SK-N-SH treated with all-trans-retinoic acid at 6 μM for 48 hours (cell line): ENCODE data around the gene HLA-DMA.

Experiments used
- ATAC-seq: fragments of 200-7000 bp; cut with Tn5 transposase; 3 replicates; pipeline ENCODE4 v1.9.1; 2020; ENCODE audit warnings: mild to moderate bottlenecking, moderate library complexity
- ARNTL ChIP-seq: fragments of 450-650 bp; formaldehyde crosslinking; IDR thresholded peaks from 2 replicates; pipeline ENCODE4 v1.5.0; 2020; ENCODE audit warnings: low read depth, mild to moderate bottlenecking, moderate library complexity, borderline replicate concordance
- BACH2 ChIP-seq: fragments of 250-450 bp; sonication (Bioruptor Pico); IDR thresholded peaks from 2 replicates; pipeline ENCODE4 v1.9.0; 2021; ENCODE audit warnings: mild to moderate bottlenecking, borderline replicate concordance
- CSDC2 ChIP-seq: fragments of 250-450 bp; sonication (Bioruptor Pico); IDR thresholded peaks from 2 replicates; pipeline ENCODE4 v1.5.0; 2020; ENCODE audit warnings: mild to moderate bottlenecking, moderate library complexity
- CSRNP3 ChIP-seq: fragments of 250-450 bp; sonication (Bioruptor Pico); IDR thresholded peaks from 2 replicates; pipeline ENCODE4 v1.5.1; 2021; ENCODE audit warnings: mild to moderate bottlenecking, moderate library complexity
- ESRRG ChIP-seq: fragments of 250-450 bp; sonication (Bioruptor Pico); IDR thresholded peaks from 2 replicates; pipeline ENCODE4 v1.6.1; 2021; ENCODE audit warnings: mild to moderate bottlenecking
- GLIS3 ChIP-seq: fragments of 250-450 bp; sonication (Bioruptor Pico); IDR thresholded peaks from 2 replicates; pipeline ENCODE4 v1.5.0; 2020; ENCODE audit warnings: mild to moderate bottlenecking, moderate library complexity
- ISL1 ChIP-seq: fragments of 250-450 bp; sonication (Bioruptor Pico); IDR thresholded peaks from 2 replicates; pipeline ENCODE4 v2.1.2; 2022; ENCODE audit warnings: mild to moderate bottlenecking, moderate library complexity
- PATZ1 ChIP-seq: fragments of 250-450 bp; sonication (Bioruptor Pico); IDR thresholded peaks from 2 replicates; pipeline ENCODE4 v1.8.0; 2020; ENCODE audit warnings: mild to moderate bottlenecking, moderate library complexity, borderline replicate concordance
- POU6F1 ChIP-seq: fragments of 250-450 bp; sonication (Bioruptor Pico); IDR thresholded peaks from 2 replicates; pipeline ENCODE4 v1.8.0; 2021; ENCODE audit warnings: low read depth, mild to moderate bottlenecking, moderate library complexity, borderline replicate concordance
- PPARA ChIP-seq: fragments of 250-450 bp; sonication (Bioruptor Pico); IDR thresholded peaks from 2 replicates; pipeline ENCODE4 v1.5.0; 2020; ENCODE audit warnings: mild to moderate bottlenecking, borderline replicate concordance
- RARB ChIP-seq: fragments of 250-450 bp; sonication (Bioruptor Pico); IDR thresholded peaks from 2 replicates; pipeline ENCODE4 v1.8.0; 2021; ENCODE audit warnings: mild to moderate bottlenecking, moderate library complexity
- SNAI2 ChIP-seq: fragments of 250-450 bp; sonication (Bioruptor Pico); IDR thresholded peaks from 2 replicates; pipeline ENCODE4 v1.5.0; 2020; ENCODE audit warnings: mild to moderate bottlenecking, moderate library complexity
- TCF4 ChIP-seq: fragments of 250-450 bp; sonication (Bioruptor Pico); IDR thresholded peaks from 2 replicates; pipeline ENCODE4 v1.8.0; 2021; ENCODE audit warnings: mild to moderate bottlenecking, moderate library complexity, borderline replicate concordance
- TOX ChIP-seq: fragments of 250-450 bp; sonication (Bioruptor Pico); IDR thresholded peaks from 2 replicates; pipeline ENCODE4 v1.8.0; 2021; ENCODE audit warnings: mild to moderate bottlenecking, moderate library complexity, borderline replicate concordance
- ZC3H10 ChIP-seq: fragments of 250-450 bp; sonication (Bioruptor Pico); IDR thresholded peaks from 2 replicates; pipeline ENCODE4 v1.5.1; 2021; ENCODE audit warnings: mild to moderate bottlenecking, moderate library complexity
- ZFP3 ChIP-seq: fragments of 250-450 bp; sonication (Bioruptor Pico); IDR thresholded peaks from 2 replicates; pipeline ENCODE4 v1.5.0; 2020; ENCODE audit warnings: mild to moderate bottlenecking, moderate library complexity
- ZNF565 ChIP-seq: fragments of 450-650 bp; formaldehyde crosslinking; conservative IDR thresholded peaks from 2 replicates; pipeline ENCODE4 v1.5.0; 2020; ENCODE audit warnings: low read depth, mild to moderate bottlenecking, moderate library complexity
- ZNF70 ChIP-seq: fragments of 450-650 bp; formaldehyde crosslinking; IDR thresholded peaks from 2 replicates; pipeline ENCODE4 v1.5.0; 2020; ENCODE audit warnings: mild to moderate bottlenecking, moderate library complexity
- ZNF8 ChIP-seq: fragments of 450-650 bp; formaldehyde crosslinking; IDR thresholded peaks from 2 replicates; pipeline ENCODE4 v1.5.0; 2020; ENCODE audit warnings: mild to moderate bottlenecking, moderate library complexity
- TF ChIP-seq, protein P1 (sequence below): fragments of 250-450 bp; sonication (Bioruptor Pico); IDR thresholded peaks from 2 replicates; pipeline ENCODE4 v1.5.1; 2020; ENCODE audit warnings: low read depth, mild to moderate bottlenecking, moderate library complexity
- TF ChIP-seq, protein P2 (sequence below): fragments of 250-450 bp; sonication (Bioruptor Pico); IDR thresholded peaks from 2 replicates; pipeline ENCODE4 v1.5.0; 2020; ENCODE audit warnings: mild to moderate bottlenecking, moderate library complexity

Gene HLA-DMA

DNA sequence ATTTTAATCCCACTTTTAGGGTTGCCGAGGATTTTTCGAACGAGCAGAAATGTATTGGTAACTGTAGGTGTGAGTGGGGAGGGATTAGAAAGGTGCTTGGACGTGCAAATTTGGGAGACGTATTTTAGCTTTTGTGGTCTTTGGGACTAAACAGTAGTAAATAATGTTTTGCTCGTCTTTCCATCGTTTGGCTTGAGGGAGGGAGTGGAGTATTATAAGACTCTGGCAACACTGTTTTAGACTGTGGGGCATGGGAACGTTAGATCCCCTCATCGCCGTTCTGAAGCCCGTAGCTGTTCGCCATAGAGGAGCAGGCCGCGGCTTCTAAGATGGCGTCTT lies 18.3 kb upstream of the HLA-DMA start:
- TF ChIP-seq ZNF70 (no peak), CSRNP3 (CRISPR knock-in tag) (0 out of 2 replicates have a peak, but pooled peaks have one; percentile 14)
- ATAC-seq, result no peak

DNA sequence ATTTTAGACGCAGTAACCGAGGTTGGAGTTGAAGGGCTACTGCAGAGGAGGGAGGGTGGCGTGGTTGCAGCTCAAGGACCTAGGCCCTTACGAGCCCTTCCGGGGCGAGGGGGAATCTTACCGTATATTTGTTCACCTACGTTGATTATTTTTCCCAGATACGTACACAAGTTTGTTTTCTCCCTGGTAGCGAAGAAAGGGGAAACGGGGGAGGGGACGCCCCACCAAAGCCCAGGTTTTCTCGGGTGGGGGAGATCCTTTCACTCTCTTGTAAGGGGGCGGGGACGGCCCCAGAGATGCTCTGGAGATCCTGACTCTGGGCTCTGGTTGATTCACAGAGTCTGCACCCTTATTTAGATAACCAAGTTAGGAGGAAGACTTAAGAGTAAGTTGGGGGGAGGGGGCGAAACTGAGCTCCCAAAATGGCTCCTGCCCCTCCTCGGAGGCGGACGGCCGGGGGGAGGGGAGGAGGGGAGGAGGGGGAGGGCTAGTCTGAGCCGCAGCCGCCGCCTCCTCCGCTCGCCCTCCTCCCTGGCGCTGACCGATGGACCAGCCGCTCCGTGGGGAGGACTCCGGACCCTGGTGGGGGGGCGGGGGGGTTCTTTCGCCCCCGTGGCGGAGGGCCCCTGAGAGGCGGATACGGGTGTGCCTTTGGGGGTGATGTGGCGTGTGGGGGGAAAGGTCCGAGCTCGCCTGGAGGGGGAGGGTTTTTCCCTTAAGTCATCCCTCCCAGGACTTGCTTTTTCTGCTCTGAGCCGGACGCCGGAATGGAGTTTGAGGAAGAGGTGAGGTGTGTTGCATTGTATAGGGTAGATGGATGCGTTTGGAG lies 17.7 kb upstream of the HLA-DMA start:
- TF ChIP-seq BACH2 (CRISPR knock-in tag) (no peak), SNAI2 (no peak), PPARA (CRISPR knock-in tag) (no peak), ARNTL (CRISPR knock-in tag) (no peak), ESRRG (CRISPR knock-in tag) (0 out of 2 replicates have a peak, but pooled peaks have one; percentile 14), POU6F1 (no peak), PATZ1 (CRISPR knock-in tag) (peak; percentile 70; the same call in 1 of the 2 replicates)
- peak; percentile 12 for ATAC-seq

GRCh38 chr6:32969685-32970412 lies 17.0 kb upstream of the HLA-DMA start:
- TF ChIP-seq PPARA (CRISPR knock-in tag), result no peak
- no peak for TF ChIP-seq ARNTL (CRISPR knock-in tag)
- no peak for TF ChIP-seq TCF4 (CRISPR knock-in tag)
- peak; percentile 63; the same call in 1 of the 2 replicates for TF ChIP-seq ZC3H10 (CRISPR knock-in tag)
- TF ChIP-seq, protein P1, sequence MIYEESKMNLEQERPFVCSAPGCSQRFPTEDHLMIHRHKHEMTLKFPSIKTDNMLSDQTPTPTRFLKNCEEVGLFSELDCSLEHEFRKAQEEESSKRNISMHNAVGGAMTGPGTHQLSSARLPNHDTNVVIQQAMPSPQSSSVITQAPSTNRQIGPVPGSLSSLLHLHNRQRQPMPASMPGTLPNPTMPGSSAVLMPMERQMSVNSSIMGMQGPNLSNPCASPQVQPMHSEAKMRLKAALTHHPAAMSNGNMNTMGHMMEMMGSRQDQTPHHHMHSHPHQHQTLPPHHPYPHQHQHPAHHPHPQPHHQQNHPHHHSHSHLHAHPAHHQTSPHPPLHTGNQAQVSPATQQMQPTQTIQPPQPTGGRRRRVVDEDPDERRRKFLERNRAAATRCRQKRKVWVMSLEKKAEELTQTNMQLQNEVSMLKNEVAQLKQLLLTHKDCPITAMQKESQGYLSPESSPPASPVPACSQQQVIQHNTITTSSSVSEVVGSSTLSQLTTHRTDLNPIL (CRISPR knock-in tag), result no peak
- no peak for TF ChIP-seq PATZ1 (CRISPR knock-in tag)
- no peak for TF ChIP-seq GLIS3 (CRISPR knock-in tag)
- TF ChIP-seq, protein P2, sequence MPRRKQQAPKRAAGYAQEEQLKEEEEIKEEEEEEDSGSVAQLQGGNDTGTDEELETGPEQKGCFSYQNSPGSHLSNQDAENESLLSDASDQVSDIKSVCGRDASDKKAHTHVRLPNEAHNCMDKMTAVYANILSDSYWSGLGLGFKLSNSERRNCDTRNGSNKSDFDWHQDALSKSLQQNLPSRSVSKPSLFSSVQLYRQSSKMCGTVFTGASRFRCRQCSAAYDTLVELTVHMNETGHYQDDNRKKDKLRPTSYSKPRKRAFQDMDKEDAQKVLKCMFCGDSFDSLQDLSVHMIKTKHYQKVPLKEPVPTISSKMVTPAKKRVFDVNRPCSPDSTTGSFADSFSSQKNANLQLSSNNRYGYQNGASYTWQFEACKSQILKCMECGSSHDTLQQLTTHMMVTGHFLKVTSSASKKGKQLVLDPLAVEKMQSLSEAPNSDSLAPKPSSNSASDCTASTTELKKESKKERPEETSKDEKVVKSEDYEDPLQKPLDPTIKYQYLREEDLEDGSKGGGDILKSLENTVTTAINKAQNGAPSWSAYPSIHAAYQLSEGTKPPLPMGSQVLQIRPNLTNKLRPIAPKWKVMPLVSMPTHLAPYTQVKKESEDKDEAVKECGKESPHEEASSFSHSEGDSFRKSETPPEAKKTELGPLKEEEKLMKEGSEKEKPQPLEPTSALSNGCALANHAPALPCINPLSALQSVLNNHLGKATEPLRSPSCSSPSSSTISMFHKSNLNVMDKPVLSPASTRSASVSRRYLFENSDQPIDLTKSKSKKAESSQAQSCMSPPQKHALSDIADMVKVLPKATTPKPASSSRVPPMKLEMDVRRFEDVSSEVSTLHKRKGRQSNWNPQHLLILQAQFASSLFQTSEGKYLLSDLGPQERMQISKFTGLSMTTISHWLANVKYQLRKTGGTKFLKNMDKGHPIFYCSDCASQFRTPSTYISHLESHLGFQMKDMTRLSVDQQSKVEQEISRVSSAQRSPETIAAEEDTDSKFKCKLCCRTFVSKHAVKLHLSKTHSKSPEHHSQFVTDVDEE (CRISPR knock-in tag), result no peak
- TF ChIP-seq ZFP3 (CRISPR knock-in tag), result no peak
- no peak for TF ChIP-seq ZNF565 (CRISPR knock-in tag)
- no peak for TF ChIP-seq ISL1 (CRISPR knock-in tag)
- TF ChIP-seq ZNF8, result no peak
- no peak; the same call in 1 of the 2 replicates for TF ChIP-seq CSDC2 (CRISPR knock-in tag)
- TF ChIP-seq TOX (CRISPR knock-in tag), result no peak
- TF ChIP-seq RARB (CRISPR knock-in tag), result 0 out of 2 replicates have a peak, but pooled peaks have one; percentile 16
- no peak for TF ChIP-seq ZNF70
- ATAC-seq, result peak; percentile 3
